Ureter (tissue), 1 donor: ENCODE data around the gene MUC2. TPM values are rescaled to one million over a fixed set of nuclear protein-coding genes. Genes with fewer than 3 reads are reported as not detected.

ENCODE experiments used
- DNase-seq: peaks from one replicate; pipeline ENCODE4 v3.0.0-alpha.2; 2020; ENCODE audit warnings: low spot score
- total RNA-seq: library from RNA; stranded (reverse); gene quantifications from one replicate; pipeline ENCODE4 v1.2.4, GENCODE V29; 2023
- donor health status: DM: yes; HTN: yes; CAD: no.

The MUC2 gene
- total RNA-seq, 1 donor from 2014 or later = 0.39 TPM

DNA sequence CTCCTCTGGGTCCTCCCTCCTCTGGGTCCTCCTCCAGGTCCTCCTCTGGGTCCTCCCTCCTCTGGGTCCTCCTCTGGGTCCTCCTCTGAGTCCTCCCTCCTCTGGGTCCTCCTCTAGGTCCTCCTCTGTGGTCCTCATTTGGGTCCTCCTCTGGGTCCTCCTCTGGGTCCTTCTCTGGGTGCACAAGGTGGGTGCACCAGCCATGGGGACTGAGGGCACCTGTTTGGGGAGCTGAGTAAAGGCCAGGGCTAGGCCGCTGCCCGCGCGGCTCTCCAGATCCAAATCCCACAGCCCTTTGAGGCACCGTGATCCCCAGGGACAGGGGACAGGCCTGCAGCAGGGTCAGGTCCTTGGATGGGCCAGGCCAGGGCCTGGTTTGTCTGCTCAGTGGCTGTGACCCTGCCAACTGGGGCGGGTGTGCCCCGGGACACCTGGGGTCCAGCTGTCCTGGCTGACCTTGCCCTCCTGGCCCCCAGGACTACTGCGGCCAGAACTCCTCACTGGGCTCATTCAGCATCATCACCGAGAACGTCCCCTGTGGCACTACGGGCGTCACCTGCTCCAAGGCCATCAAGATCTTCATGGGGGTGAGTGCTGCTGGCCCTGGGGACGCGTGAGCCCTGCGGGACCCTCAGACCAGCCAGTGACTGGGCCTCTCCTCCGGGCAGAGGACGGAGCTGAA, 12.7 kb downstream of the MUC2 start:
- DNase-seq = no peak

DNA sequence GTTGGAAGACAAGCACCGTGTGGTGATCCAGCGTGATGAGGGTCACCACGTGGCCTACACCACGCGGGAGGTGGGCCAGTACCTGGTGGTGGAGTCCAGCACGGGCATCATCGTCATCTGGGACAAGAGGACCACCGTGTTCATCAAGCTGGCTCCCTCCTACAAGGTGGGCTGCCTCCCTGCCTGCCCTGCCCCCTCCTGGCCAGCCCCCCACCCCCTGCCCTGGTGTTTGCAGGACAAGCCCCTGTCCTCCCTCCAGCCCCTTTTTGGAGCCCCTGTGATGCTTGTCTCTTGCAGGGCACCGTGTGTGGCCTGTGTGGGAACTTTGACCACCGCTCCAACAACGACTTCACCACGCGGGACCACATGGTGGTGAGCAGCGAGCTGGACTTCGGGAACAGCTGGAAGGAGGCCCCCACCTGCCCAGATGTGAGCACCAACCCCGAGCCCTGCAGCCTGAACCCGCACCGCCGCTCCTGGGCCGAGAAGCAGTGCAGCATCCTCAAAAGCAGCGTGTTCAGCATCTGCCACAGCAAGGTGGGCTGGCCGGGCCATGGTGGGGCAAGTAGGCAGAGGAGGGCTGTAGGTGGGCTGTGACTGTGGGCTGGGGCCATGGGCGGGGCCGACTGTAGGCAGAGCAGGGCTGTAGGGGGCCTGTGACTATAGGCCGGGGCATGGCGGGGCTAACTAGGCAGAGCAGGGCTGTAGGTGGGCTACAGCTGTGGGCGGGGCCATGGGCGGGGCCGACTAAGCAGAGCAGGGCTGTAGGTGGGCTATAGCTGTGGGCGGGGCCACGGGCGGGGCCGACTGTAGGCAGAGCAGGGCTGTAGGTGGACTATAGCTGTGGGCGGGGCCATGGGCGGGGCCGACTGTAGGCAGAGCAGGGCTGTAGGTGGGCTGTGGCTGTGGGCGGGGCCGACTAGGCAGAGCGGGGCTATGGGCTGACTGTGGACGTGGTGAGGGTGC, 13.6 kb downstream of the MUC2 start:
- no peak for DNase-seq

DNA sequence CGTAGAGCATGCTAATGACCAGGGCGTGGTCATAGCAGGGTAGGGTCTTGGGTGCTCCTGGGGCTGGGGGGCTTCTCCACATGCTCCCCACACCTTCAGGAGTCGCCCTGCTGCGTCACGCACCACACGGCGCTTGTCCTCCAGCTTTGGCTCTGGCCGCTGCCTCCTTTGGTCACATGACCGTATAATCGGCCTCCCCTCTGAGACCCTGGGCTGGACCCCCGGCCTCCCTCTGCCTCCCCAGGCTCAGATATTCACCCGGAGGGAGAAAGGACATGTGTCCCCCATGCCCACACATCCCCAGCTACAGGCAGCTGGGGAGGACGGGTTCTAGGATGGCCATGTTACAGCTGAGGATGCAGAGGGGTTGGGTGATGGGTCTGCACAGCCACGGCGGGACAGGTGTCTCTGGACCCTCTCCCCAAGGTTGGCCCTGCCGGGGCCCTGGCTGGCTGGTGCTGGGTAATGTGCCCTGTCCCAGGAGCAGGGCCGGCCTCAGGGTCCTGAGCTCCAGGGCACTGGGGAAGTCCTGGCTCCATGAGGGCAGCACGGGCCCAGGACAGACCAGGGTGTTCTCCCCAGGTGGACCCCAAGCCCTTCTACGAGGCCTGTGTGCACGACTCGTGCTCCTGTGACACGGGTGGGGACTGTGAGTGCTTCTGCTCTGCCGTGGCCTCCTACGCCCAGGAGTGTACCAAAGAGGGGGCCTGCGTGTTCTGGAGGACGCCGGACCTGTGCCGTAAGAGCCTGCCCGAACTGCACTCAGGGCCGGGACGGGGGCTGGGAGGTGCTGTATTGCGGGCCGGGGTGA, 14.5 kb downstream of the MUC2 start:
- no peak for DNase-seq

DNA sequence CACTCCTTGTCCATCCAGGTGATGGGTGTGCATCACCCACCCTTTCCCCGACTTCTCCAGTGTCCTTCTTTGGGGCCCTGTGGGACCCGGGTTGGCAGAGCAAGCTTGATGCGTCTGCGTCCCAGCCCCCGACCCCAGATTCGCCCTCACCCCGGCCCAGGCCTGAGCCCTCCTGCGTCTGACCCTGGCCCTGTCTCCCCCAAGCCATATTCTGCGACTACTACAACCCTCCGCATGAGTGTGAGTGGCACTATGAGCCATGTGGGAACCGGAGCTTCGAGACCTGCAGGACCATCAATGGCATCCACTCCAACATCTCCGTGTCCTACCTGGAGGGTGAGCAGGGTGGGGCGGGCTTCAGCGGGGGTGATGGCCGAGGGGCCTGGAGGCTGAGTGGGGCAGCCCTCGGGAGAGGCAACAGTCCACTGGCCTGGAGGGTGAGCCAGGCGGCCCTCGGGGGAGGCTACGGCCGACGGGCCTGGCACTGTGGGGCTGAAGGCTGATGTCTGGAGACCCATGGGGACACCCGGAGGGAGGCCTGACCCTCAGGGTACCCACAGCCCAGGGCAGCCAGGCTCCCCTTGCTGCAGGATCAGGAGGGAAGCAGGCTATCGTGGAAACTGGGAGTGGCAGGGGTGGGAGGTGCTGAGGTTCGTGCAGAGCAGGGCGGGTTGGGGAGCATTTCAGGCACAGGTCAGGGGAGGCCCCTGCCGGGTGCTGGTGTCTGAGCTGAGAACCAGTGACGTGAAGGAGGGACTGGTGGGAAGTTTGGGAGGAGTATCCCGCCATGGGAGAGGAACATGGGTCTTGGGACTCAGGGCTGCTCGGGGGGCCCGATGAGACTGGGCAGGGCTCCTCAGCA, 15.3 kb downstream of the MUC2 start:
- DNase-seq = no peak

DNA sequence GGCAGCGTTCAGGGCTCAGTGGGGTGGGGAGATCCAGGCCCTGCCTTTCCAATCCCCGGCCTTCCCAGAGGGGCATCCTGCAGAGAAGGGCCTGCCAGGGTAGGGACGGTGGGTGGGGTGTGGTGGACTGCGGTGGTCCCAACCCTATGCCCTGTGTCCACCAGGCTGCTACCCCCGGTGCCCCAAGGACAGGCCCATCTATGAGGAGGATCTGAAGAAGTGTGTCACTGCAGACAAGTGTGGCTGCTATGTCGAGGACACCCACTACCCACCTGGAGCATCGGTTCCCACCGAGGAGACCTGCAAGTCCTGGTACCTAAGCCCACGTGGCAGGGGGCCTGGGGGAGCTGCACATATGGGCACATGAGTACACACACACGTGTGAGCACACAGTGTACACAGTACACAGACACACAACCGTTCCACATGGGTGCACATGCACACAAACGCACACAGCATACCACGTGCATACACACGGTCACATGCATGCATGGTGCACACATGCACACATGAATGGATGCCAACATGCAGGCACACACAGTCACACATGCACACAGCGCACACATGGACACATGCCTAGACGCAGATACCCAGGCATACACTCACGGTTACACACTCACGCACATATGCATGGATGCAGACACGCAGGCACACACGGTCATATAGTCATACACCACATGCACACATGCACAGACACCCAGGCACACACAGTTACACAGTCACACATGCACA, 16.1 kb downstream of the MUC2 start:
- DNase-seq = no peak

DNA sequence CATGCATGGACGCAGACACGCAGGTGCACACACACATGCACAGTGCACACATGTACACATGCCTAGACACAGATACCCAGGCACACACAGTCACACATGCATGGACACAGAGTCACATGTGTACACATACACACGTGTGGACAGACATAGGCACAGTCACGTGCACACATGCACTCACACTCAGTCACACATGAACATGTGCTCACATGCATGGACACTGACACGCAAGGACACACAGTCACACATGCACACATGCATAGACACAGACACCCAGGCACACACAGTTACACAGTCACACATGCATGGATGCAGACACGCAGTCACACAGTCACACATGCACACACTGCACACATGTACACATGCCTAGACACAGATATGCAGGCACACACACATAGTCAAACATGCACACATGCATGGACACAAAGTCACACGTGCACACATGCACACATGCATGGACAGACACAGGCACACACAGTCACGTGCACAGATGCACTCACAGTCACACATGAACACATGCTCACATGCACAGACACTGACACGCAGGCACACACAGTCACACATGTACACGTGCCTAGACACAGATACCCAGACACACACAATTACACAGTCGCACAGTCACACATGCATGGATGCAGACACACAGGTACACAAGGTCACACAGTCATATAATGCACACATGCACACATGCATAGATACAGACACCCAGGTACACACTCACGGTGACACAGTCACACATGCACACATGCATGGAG, 16.8 kb downstream of the MUC2 start:
- no peak for DNase-seq

DNA sequence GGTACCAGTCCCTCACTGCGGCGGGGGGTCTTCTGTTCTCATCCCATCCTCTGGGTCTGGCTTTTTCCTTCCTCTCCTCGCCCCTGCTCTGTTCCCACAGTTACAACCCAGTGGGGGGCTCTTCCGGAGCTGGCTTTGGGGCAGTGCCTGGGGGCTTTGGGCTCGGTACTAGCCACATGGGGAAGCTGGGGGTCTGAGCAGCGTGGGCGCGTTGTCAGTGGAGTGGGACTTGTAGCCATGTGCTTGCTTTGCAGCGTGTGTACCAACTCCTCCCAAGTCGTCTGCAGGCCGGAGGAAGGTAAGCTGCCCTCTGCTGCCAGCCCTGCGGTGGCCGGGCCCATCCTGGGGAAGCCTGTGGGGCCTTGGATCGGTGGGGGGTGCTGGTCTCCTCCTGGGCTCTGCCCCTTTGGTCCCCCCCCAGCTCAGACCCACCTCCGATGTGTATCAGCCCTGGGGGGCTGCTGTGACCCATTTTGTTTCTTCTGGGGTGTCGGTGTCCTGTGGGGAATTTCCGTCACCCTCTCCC, 17.5 kb downstream of the MUC2 start:
- no peak for DNase-seq

DNA sequence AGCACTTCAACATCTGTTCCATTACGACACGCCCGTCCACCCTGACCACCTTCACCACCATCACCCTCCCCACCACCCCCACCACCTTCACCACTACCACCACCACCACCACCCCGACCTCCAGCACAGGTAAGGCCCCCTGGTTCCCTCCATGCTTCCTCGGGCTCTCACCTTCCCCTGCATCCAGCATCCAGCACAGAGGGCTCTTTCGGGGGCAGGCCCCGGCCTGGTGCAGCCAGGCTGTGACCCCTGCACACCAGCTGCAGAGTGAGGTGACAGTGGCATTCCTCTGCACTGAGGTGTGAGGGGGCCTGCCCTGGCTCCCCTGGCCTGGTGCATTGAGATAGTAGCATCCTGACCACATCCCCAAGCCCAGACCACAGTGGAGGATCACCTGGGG, 18.2 kb downstream of the MUC2 start:
- DNase-seq = no peak

DNA sequence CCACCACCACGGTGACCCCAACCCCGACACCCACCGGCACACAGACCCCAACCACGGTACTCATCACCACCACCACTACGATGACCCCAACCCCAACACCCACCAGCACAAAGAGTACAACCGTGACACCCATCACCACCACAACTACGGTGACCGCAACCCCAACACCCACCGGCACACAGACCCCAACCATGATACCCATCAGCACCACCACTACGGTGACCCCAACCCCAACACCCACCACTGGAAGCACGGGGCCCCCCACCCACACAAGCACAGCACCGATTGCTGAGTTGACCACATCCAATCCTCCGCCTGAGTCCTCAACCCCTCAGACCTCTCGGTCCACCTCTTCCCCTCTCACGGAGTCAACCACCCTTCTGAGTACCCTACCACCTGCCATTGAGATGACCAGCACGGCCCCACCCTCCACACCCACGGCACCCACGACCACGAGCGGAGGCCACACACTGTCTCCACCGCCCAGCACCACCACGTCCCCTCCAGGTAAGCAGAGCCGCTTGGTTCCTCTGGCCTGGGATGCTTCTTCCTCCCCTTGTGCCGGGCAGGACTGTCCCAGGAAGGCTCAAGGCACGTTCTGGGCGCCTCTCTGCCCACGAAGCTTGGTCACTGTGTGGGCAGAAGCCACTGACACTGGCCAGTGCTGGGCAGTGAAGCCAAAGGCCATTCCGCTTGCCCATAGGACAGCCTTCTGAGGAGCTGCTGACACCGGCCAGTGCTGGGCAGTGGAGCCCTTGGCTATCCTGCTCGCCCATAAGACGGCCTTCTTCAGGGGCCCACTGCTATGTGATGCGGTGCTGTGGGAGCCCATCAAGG, 25.1 kb downstream of the MUC2 start:
- no peak for DNase-seq

DNA sequence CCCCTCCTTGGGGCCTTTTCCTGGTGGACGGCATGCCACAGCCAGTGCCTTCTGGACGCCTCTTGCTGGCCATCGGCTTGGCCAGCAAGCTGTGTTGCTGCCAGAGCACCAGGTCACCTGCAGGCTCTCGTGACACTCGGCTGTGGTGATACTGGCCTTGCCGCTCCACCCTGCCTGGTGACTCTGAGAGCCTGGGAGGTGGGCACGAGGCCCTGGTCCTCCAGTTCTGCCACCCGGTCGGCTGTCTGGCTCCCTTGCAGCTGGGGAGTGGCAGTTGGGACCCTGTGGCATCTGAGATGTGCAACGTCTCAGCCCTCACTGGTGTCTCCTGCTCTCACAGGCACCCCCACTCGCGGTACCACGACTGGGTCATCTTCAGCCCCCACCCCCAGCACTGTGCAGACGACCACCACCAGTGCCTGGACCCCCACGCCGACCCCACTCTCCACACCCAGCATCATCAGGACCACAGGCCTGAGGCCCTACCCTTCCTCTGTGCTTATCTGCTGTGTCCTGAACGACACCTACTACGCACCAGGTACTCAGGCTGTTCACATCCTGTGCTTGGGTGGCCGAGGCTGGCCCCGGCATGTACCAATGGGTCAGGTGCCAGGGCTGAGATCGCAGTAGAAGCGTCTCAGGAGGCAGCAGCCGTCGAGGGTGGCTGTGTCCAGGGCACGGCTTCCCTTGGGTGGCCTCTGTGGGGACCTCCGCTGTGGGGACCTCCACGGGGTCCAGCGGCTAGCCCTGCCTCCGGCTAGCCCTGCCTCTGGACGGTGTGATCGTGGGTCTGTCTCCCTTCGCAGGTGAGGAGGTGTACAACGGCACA, 26.0 kb downstream of the MUC2 start:
- no peak for DNase-seq

DNA sequence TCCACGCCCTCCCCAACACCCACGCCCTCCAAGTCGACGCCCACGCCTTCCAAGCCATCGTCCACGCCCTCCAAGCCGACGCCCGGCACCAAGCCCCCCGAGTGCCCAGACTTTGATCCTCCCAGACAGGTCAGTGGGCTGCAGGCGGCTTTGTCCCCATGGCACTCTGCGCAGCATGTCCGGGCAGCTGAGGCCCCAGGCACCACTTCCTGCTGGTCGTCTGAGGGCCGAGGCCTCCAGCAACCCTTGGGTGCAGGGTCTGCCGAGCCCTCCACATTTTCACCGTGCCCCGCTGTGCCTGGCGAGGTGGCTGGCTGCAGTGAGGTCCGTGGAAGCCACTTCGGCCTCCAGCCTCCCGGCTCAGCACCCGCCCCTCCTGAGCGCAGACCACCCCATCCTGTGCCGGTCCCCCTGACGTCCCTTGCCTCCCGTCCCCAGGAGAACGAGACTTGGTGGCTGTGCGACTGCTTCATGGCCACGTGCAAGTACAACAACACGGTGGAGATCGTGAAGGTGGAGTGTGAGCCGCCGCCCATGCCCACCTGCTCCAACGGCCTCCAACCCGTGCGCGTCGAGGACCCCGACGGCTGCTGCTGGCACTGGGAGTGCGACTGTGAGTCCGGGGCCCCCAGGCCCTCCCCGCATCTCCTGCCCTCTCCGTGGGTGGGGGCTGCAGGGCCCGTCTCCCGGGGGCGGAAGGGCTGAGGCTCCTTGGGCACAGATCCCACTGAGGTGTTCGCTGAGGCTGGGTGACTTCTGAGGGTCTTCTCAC, 26.8 kb downstream of the MUC2 start:
- no peak for DNase-seq

DNA sequence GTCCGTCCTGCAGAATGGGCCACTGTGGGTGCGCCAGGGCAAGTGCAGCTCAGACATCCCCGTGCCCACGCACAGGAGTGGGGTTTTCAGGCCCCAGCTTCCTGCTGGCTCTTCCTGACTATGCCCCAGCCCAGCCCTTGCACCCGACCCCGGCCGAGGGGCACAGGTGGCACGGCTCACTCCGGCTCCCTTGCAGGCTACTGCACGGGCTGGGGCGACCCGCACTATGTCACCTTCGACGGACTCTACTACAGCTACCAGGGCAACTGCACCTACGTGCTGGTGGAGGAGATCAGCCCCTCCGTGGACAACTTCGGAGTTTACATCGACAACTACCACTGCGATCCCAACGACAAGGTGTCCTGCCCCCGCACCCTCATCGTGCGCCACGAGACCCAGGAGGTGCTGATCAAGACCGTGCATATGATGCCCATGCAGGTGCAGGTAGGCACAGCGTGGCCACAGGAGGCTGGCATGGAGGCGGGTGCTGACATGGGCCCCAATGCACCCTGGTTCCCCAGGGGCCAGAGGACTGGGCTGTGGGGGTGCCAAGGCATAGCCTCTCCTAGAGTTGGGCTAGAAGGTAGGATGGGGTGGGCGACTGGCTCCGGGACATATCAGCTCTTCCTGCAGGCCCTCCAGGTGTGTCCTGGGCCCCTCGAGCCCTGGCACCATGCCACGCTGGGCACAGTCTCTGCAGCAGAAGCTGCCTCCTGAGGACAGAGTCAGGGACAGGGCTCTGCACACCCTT, 27.7 kb downstream of the MUC2 start:
- DNase-seq = no peak

DNA sequence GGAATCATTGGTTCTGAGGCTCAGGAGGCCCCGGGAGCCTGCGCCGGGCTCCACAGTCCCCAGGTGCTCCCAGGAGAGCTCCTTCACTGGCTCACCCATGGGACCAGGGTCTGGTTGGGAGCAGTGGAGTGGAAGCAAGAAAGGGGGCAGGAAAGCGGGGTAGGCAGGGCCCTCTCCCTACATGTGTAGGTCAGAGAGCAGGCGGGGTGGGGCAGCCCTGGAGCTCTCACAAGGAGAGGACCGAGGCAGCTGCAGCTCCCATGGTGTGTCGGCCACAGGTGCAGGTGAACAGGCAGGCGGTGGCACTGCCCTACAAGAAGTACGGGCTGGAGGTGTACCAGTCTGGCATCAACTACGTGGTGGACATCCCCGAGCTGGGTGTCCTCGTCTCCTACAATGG, 28.3 kb downstream of the MUC2 start:
- DNase-seq = no peak

DNA sequence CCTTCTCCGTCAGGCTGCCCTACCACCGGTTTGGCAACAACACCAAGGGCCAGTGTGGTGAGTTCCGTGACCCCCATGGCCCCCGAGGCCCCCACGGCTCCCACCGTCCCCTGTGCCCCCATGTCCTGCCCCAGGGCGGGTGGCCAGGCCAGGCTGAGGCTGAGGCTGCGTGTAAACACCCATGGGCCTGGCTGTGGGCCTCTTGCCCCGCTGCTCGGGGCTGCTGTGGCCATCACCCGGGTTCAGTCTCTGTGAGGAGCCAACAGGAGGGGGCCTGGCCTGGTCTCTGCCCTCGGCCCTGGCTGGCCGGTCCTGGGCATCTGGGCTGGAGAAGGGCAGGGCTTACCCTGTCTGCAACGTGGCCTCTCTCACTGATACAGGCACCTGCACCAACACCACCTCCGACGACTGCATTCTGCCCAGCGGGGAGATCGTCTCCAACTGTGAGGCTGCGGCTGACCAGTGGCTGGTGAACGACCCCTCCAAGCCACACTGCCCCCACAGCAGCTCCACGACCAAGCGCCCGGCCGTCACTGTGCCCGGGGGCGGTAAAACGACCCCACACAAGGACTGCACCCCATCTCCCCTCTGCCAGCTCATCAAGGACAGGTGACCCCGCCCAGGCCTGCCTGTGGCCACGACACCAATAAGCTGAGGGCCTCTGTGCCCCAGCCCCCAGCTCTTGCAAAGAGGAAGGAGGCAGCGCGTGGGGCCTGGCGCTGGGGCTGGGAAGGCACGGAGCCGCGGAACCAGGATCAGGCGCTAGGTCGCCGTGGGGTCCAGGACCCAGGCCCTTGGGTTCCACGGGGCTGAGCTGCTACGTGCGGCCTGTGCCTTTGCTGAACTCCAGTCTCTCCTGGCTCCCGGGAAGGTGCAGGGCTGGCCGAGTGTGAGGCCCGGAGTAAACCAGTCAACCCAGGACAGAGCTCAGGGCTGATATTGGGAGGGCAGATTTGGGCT, 29.0 kb downstream of the MUC2 start:
- DNase-seq = no peak
